Measurements from ENCODE around the gene KRT36. TPM values are rescaled to one million over a fixed set of nuclear protein-coding genes. Genes with fewer than 3 reads are reported as not detected.

Gene KRT36
- total RNA-seq, 2 donors from 2014 or later, result not detected

DNA sequence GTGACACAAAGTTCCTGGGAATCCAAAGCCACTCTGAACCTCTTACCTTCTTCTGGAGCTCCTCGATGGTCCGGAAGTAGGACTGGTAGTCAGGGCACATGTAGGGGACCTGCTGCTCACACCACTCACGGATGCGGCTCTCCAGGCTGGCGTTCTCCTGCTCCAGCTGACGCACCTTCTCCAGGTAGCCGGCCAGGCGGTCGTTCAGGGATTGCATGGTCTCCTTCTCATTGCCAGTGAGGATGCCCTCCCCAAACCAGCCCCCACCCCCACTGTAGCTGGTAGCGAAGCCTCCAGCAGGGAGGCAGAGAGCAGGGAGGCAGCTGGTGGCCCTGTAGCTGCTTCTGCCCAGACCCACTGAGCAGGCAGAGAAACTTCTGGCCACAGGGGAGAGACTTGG lies 9.1 kb downstream of the KRT36 start:
- Histone ChIP-seq H3K4me1 (ENCODE audit: control insufficient read depth in 1 of 2, low read depth in 2 of 2) (no peaks in the 10 kb centered on the region), H3K4me3 (no peak overlapping the region), H3K36me3 (no peaks in the 10 kb centered on the region), H3K27me3 (replicated peaks; ENCODE audit: insufficient read depth) (no peaks in the 10 kb centered on the region), H3K9me3 (no peaks in the 10 kb centered on the region), H3K27ac (no peak overlapping the region)
- TF ChIP-seq, protein P1, sequence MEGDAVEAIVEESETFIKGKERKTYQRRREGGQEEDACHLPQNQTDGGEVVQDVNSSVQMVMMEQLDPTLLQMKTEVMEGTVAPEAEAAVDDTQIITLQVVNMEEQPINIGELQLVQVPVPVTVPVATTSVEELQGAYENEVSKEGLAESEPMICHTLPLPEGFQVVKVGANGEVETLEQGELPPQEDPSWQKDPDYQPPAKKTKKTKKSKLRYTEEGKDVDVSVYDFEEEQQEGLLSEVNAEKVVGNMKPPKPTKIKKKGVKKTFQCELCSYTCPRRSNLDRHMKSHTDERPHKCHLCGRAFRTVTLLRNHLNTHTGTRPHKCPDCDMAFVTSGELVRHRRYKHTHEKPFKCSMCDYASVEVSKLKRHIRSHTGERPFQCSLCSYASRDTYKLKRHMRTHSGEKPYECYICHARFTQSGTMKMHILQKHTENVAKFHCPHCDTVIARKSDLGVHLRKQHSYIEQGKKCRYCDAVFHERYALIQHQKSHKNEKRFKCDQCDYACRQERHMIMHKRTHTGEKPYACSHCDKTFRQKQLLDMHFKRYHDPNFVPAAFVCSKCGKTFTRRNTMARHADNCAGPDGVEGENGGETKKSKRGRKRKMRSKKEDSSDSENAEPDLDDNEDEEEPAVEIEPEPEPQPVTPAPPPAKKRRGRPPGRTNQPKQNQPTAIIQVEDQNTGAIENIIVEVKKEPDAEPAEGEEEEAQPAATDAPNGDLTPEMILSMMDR (IDR thresholded peaks at IDR 0.05), result no peak
- no peak for DNase-seq (ENCODE audit: low spot score)
- no peak for ATAC-seq (ENCODE audit: insufficient number of reproducible peaks, low FRiP score, low read depth)

DNA sequence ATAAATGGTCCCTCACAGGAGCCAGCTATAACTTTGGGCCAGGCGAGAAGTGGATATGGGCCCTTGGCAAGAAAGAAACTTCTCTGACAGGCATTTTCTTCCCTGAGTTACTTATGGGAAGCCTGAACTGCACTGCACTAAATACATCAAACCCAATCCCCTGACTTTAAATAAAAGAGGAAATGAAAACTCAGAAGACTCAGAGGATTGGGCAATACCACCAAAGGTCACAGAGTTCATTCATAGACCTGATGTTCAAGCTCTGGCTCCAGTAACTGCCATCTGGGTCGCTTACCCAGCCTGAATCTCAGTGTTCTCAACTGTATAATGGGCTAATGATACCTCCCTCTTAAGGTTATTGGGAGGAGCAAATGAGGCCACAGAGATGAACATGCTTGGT lies 9.6 kb downstream of the KRT36 start:
- Histone ChIP-seq H3K4me1 (ENCODE audit: control insufficient read depth in 1 of 2, low read depth in 2 of 2) (no peaks in the 10 kb centered on the region), H3K27ac (no peak overlapping the region), H3K4me3 (no peak overlapping the region), H3K27me3 (replicated peaks; ENCODE audit: insufficient read depth) (no peaks in the 10 kb centered on the region), H3K36me3 (no peaks in the 10 kb centered on the region), H3K9me3 (no peaks in the 10 kb centered on the region)
- ATAC-seq (ENCODE audit: insufficient number of reproducible peaks, low FRiP score, low read depth) (no peak), DNase-seq (ENCODE audit: low spot score) (no peak)
- TF ChIP-seq, protein P1 (IDR thresholded peaks at IDR 0.05), result no peak

DNA sequence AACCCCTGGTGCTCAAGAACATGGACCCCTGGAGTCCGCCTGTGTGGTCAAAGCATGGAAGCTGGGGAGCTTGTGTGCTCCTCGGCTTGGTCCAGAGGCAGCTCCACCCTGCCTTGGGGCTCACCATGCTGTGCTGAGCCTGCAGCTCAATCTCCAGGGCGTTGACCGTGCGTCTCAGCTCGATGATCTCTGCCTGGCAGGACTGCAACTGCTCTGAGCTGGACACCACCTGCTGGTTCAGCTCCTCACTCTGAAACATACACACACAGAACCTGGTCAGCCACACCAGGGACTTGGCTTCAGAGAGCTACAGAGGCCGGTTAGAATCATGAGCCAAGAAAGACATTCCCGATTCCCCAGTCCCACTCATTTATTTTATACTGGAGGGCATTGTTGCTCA lies 11.5 kb downstream of the KRT36 start:
- no peaks in the 10 kb centered on the region for H3K27me3 ChIP-seq (replicated peaks; ENCODE audit: insufficient read depth)
- DNase-seq (ENCODE audit: low spot score) (no peak), ATAC-seq (ENCODE audit: insufficient number of reproducible peaks, low FRiP score, low read depth) (no peak)
- no peaks in the 10 kb centered on the region for H3K9me3 ChIP-seq
- H3K4me3 ChIP-seq, result no peak overlapping the region
- TF ChIP-seq, protein P1 (IDR thresholded peaks at IDR 0.05), result no peak
- no peak overlapping the region for H3K27ac ChIP-seq
- H3K4me1 ChIP-seq (ENCODE audit: control insufficient read depth in 1 of 2, low read depth in 2 of 2), result no peaks in the 10 kb centered on the region
- no peaks in the 10 kb centered on the region for H3K36me3 ChIP-seq

DNA sequence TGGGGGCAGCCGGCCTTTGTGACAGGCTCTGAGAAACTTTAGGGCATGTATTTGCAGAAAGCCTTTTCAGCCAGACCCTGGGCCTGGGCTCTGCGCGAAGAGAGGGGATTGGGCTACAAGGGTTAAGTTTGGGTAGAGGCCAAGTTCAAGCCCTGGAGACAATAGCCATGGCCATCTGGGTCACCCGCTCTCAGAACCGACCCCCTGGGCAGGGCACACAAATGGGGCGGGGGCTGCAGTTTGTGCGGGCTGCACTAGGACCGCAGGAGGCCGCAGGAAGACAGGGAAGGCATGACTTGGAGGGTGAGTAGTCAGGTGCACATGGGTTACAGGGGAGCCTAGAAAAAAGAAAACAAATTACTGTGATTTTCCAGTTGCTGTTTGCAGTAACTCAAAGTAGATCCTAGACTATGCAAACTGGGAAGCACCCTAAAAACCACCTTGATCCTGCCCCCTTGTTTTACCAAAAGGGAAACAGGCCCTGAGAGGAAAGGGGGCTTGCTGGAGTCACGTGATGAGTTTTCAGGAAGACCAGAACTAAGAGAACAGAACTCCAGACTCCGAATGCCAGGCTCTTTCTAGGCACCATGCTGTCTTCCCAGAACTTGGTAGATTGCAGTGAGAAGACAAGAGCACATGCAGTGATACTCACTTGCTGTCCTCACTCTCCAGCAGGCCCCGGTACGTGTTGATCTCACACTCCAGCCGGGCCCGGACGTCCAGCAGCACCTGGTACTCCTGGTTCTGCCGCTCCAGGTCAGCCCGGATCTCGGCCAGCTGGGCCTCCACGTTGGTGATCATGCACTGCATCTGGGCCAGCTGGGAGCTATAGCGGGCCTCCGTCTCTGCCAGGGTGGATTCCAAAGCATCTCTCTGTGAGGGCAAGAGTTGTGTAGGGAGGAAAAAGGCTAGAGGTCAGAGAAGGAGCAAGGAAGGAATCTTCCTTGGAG lies 12.6 kb downstream of the KRT36 start:
- Histone ChIP-seq H3K27ac (no peak overlapping the region), H3K36me3 (no peaks in the 10 kb centered on the region), H3K4me3 (no peak overlapping the region), H3K4me1 (ENCODE audit: control insufficient read depth in 1 of 2, low read depth in 2 of 2) (no peaks in the 10 kb centered on the region), H3K9me3 (no peaks in the 10 kb centered on the region), H3K27me3 (replicated peaks; ENCODE audit: insufficient read depth) (no peaks in the 10 kb centered on the region)
- TF ChIP-seq, protein P1 (IDR thresholded peaks at IDR 0.05), result no peak
- ATAC-seq (ENCODE audit: insufficient number of reproducible peaks, low FRiP score, low read depth), result no peak
- DNase-seq (ENCODE audit: low spot score), result no peak

DNA sequence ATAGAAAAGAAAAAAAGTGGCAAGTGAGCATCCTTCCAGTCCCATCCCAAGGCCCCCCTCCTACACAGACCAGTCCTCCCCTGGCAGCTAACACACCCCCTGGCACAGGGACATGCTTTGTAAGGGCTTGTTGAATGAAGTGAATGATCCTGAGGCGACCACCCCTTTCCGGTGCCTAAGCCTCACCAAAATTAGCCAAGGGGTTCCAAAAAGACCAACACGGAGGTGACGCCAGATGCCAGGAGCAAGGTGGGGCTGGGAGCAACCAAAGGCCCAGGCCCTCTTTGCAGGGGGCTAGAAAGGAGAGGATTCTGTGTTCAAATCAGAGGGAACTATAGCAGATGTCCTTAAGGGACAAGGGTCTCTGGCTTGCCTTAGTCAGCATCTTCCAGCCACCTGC lies 14.3 kb downstream of the KRT36 start:
- Histone ChIP-seq H3K27ac (no peak overlapping the region), H3K27me3 (replicated peaks; ENCODE audit: insufficient read depth) (no peaks in the 10 kb centered on the region), H3K9me3 (no peaks in the 10 kb centered on the region), H3K4me3 (no peak overlapping the region), H3K36me3 (no peaks in the 10 kb centered on the region), H3K4me1 (ENCODE audit: control insufficient read depth in 1 of 2, low read depth in 2 of 2) (no peaks in the 10 kb centered on the region)
- TF ChIP-seq, protein P1 (IDR thresholded peaks at IDR 0.05), result no peak
- DNase-seq (ENCODE audit: low spot score), result no peak
- ATAC-seq (ENCODE audit: insufficient number of reproducible peaks, low FRiP score, low read depth), result no peak

Data from thoracic aorta (tissue), 2 donors.